ENCODE measurements around the gene RPL13.
A peak's percentile ranks its signal among the peaks of the same experiment; 100 is the strongest.

The RPL13 gene

DNA sequence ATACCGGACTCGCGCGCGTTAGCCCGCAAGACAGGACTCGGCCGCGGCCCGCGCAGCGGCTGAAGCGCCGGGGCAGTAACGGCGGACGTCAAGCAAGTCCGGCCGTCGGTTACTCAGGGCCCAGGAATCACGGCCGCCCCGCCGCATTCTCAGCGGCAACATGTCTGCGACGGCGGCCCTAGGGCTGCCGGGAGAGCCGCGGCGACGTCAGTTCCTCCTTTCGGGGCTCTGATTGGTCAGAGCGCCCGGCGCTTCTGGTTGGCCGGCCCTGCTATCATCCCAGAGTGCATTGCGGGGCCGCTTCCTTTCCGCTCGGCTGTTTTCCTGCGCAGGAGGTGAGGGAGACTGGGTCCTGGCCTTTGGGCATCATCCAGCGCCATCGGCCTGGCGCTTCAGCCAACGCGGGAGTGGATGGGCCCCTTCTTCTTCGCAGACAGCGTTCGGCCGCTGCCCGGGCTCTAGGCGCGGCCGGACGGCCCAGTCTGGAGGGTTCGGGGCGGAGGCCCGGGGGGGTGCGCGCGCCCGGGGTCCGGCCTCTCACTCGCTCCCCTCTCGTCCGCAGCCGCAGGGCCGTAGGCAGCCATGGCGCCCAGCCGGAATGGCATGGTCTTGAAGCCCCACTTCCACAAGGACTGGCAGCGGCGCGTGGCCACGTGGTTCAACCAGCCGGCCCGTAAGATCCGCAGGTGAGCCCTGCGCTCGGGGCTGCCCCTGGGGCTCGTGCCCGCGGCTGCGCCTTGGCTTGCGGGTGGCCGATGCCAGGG is at the start of gene RPL13:
TSS of gene RPL13 (plus strand) at position 305 of the 764 bp plus-strand sequence. CDS start at position 583, 278 bp downstream.
- peak within 1 kb of the TSS; percentile 86 for H3K4me3 ChIP-seq (ENCODE audit: low read length)
- no peak for TF ChIP-seq ZNF274 (IDR thresholded peaks at IDR 0.05; ENCODE audit: low read depth, low read length)

- no peak for TF ChIP-seq ZNF274 (IDR thresholded peaks at IDR 0.05; ENCODE audit: low read depth, low read length)
- no peak overlapping the region for H3K4me3 ChIP-seq (ENCODE audit: low read length)
Measured at GRCh38 chr16:89511374-89511773, 49.1 kb upstream of the RPL13 start.

- TF ChIP-seq ZNF274 (IDR thresholded peaks at IDR 0.05; ENCODE audit: low read depth, low read length) = no peak
- no peak overlapping the region for H3K4me3 ChIP-seq (ENCODE audit: low read length)
Measured at GRCh38 chr16:89512453-89512852, 48.0 kb upstream of the RPL13 start.

- H3K4me3 ChIP-seq (ENCODE audit: low read length) = no peak overlapping the region
- TF ChIP-seq ZNF274 (IDR thresholded peaks at IDR 0.05; ENCODE audit: low read depth, low read length) = no peak
Measured at GRCh38 chr16:89517128-89517527, 43.4 kb upstream of the RPL13 start.

- TF ChIP-seq ZNF274 (IDR thresholded peaks at IDR 0.05; ENCODE audit: low read depth, low read length) = no peak
- H3K4me3 ChIP-seq (ENCODE audit: low read length) = no peak overlapping the region
Measured at GRCh38 chr16:89519881-89520280, 40.6 kb upstream of the RPL13 start.

- no peak overlapping the region for H3K4me3 ChIP-seq (ENCODE audit: low read length)
- no peak for TF ChIP-seq ZNF274 (IDR thresholded peaks at IDR 0.05; ENCODE audit: low read depth, low read length)
Measured at GRCh38 chr16:89522287-89522686, 38.2 kb upstream of the RPL13 start.

DNA sequence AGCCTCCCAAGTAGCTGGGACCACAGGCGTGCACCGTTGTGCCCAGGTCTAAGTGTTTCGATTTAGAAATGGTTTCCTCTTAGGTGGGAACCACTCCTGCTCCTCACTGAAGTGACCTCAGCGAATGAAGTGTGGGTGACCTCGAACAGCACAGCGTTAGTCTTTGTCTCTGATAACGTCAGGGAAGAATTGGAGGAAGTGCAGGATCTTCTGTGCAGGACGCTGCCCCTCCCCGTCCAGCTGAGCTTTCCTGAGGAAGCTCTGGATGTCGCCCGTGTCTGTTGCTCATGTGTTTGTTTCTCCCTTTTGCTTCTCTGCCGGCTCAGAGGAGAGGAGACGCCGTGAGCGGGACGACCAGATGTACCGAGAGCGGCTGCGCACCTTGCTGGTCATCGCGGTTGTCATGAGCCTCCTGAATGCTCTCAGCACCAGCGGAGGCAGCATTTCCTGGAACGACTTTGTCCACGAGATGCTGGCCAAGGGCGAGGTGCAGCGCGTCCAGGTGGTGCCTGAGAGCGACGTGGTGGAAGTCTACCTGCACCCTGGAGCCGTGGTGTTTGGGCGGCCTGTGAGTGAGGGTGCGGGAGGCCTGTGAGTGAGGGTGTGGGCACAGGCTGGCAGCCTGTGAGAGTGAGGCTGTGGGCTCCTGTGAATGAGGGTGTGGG is 36.7 kb upstream of the RPL13 start:
- no peak overlapping the region for H3K4me3 ChIP-seq (ENCODE audit: low read length)
- TF ChIP-seq ZNF274 (IDR thresholded peaks at IDR 0.05; ENCODE audit: low read depth, low read length) = no peak

DNA sequence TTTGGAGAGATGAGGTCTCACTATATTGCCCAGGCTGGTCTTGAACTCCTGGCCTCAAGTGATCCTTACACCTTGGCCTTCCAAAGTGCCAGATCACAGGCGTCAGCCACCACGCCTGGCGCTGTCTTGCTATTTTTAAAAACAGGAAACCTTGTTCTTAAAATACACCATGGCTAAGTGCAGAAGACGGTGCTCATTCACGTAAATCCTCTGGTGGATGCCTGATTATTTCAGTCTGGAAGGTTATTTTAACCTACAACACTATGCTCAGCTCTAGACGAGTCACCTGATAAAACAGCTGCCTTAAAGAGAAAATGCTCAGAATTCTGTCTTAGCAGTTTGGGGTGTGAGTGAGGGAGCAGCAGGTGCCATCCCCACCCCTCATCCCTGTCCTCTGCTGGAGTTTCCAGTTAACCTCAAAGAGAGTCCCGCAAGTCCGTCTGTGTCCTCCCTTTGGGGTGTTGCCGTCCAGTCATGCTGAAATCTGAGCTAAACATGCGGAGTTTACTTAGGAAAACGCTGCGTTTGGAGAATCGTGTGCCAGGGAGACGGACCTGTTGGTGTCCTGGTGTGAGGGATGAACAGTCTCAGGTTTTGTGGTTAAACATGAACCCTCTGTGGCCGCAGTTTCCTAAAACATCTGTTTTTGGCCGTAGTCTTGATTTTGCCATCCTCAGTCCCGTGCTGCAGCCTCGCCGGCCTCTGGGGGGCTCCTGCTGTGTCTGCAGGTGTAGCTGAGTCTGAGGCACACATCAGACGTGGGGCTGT is 35.2 kb upstream of the RPL13 start:
- H3K4me3 ChIP-seq (ENCODE audit: low read length) = peak overlapping the region; percentile 6; the same call in 1 of the 2 replicates
- TF ChIP-seq ZNF274 (IDR thresholded peaks at IDR 0.05; ENCODE audit: low read depth, low read length) = no peak

DNA sequence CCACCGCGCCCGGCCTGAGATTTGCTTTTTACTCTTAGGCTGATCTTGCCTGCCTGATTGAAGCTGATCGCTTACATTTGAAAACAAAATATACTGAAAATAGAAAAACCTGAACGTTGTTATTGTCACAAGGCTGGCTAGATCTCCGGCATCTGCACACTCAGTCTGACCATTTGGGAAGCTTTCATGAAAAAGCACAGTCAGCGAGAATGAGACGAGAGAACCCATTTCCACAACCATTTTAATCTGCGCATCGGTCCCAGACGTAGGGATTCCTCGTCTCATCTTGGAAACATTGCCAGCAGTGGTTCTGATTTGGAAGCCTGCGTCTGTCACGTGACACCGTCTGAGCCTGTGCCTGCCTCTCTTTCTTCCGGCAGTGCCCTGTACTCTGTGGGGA is 31.4 kb upstream of the RPL13 start:
- TF ChIP-seq ZNF274 (IDR thresholded peaks at IDR 0.05; ENCODE audit: low read depth, low read length) = no peak
- H3K4me3 ChIP-seq (ENCODE audit: low read length) = no peak overlapping the region

- H3K4me3 ChIP-seq (ENCODE audit: low read length) = no peak overlapping the region
- TF ChIP-seq ZNF274 (IDR thresholded peaks at IDR 0.05; ENCODE audit: low read depth, low read length) = no peak
Measured at GRCh38 chr16:89530401-89531381, 29.8 kb upstream of the RPL13 start.

DNA sequence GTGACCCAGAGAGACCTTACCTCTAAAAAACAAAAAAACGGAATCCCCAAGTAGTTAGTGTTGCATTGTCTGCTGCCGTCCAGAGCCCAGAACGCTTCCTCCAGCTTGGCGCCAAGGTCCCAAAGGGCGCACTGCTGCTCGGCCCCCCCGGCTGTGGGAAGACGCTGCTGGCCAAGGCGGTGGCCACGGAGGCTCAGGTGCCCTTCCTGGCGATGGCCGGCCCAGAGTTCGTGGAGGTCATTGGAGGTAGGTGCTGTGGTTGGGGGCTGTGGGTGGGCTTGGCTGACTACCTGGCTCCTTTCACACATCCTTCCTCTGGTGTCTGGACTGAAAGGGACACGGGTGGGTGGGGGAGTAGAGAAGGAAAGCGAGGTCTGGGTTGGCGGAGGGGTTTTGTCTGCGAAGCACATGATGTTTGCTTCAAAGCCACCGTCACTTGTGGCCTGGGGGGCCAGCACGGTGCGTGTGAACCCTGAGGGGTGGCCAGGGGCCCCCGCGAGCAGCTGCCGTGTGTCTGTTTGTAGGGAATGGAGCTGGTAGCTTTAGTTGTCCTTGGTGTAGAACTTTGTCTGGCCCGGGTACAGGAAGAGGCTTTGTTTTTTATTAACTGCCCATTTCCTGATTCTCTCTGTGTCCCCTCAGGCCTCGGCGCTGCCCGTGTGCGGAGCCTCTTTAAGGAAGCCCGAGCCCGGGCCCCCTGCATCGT is 28.5 kb upstream of the RPL13 start:
- TF ChIP-seq ZNF274 (IDR thresholded peaks at IDR 0.05; ENCODE audit: low read depth, low read length) = no peak

DNA sequence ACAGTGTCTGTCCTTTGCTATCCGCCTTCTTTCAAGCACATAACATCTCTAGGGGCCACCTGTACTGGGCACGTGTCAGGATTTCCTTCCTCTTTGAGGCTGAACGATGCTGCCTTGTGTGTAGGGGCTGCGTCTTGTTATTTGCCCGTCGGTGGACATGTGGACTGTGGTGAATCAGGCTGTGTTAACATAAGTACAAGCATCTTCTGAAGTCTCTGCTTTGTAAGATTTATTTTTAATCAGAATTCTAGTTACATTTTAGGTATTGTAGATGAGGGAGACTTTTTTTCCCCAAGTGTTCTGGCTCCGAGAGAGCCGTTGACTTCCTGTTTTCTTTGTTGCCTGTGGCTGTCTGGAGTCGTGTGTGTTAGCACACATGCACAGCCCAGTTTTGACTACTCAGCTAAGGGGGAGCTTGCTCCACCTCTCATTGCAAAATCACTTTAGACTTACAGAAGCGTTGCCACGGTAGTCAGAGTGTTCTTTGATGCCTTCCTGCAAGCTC is 26.2 kb upstream of the RPL13 start:
- no peak for TF ChIP-seq ZNF274 (IDR thresholded peaks at IDR 0.05; ENCODE audit: low read depth, low read length)
- no peak overlapping the region for H3K4me3 ChIP-seq (ENCODE audit: low read length)

More for the DNA sequence above, 28.5 kb upstream of the RPL13 start:
- H3K4me3 ChIP-seq (ENCODE audit: low read length) = no peak overlapping the region

GRCh38 chr16:89536371-89536770 is 24.1 kb upstream of the RPL13 start:
- no peak for TF ChIP-seq ZNF274 (IDR thresholded peaks at IDR 0.05; ENCODE audit: low read depth, low read length)

More at GRCh38 chr16:89536371-89536770, 24.1 kb upstream of the RPL13 start:
- no peak overlapping the region for H3K4me3 ChIP-seq (ENCODE audit: low read length)
